GM12865 (cell line): ENCODE results near the gene PRKN.

Experiments used
- DNase-seq: peaks from one replicate; pipeline ENCODE4 v3.0.0; 2010; ENCODE audit warnings: low read depth
- H3K4me3 ChIP-seq: 2 replicates; pipeline ENCODE4 v1.5.1; 2011; ENCODE audit warnings: mild to moderate bottlenecking, low read depth, low read length, control low read depth
- CTCF ChIP-seq: IDR thresholded peaks from 2 replicates; pipeline ENCODE4 v1.5.1; 2011; ENCODE audit warnings: low read length, control low read depth, low read depth, inconsistent platforms; ENCODE audit not compliant: insufficient read depth; ENCODE audit errors: missing control alignments

The PRKN gene

GRCh38 chr6:162053084-162053483 is 674.5 kb downstream of the PRKN start:
- no peak for DNase-seq
- TF ChIP-seq CTCF = no peak
- no peak overlapping the region for H3K4me3 ChIP-seq

DNA sequence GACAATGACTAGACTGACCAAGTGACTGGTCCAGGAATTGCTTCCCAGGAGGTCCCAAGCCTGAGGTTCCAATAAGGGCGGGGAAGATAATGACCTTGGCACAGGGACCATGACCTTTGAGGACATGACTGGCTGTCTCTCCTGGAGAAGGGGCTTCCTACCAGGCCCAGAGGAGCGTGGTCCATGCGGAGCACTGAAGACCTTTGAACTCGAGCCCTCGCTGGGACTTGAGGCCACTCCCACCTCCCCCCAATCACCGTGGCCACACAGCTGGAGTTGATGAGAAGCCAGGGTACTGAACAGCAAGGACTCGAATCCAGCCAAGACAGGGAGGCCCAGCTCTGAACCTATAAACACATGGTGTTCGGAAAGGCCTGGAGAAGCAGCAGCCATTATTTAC is 677.0 kb downstream of the PRKN start:
- DNase-seq = no peak
- no peak for TF ChIP-seq CTCF
- H3K4me3 ChIP-seq = no peak overlapping the region

DNA sequence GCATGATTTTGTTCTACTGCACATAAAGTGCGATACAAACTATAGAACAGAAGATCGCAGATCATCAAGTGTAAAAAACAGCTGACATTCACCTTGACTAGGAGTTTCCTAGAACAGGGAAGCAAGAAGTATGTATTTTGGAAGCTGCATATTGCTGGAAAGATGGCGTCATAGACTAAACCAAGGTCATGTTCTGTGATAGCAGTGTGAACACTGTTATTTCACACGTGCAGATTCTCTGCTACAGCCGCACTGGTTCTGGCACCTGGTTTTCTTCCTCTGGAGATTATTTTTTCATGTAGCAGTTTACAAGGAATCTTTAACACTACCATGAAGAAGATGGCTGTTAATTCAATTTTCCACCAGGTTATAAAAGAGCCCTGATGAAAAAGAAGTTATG is 681.2 kb downstream of the PRKN start:
- TF ChIP-seq CTCF = no peak
- no peak overlapping the region for H3K4me3 ChIP-seq
- no peak for DNase-seq

DNA sequence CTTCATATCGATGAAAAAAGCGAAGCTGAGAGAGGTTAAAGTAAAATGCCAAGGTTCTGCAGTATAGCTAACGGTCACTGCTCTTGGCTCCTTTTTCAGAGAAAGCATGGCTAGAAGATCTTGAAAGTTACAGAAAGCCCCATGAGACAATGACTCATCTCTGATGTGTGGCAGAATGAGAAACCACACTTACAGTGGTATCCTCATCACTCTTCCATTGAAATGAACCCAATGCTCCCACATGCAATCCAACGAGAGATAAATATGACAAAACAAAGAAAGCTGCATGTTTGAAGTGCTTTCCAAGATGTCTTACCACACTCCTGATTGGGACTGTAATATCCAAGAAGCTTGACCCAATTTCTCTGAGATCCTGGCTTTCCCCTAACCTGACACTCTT is 694.9 kb downstream of the PRKN start:
- no peak for TF ChIP-seq CTCF
- H3K4me3 ChIP-seq = no peak overlapping the region
- DNase-seq = no peak

- no peak overlapping the region for H3K4me3 ChIP-seq
- TF ChIP-seq CTCF = no peak
- DNase-seq = no peak
These were observed 697.5 kb downstream of the PRKN start for GRCh38 chr6:162029873-162030576.

DNA sequence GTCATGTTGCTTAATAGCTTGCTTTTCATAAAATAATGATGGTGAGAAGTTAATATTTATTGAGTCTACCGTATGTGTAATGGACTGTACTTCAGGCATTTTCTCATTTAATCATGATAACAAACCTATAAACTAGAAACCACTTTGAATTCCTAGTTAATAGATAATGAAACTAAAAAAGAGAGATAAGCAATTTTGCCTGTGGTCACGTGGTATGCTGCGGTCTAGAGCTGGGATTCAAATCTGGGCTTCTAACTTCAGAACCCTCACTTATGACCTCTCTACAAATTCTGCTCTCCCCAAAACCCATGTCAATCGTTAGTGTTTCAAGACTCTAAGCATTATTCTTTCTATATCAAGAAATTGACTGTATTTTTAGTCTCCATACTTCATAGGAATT is 700.7 kb downstream of the PRKN start:
- no peak for TF ChIP-seq CTCF

DNA sequence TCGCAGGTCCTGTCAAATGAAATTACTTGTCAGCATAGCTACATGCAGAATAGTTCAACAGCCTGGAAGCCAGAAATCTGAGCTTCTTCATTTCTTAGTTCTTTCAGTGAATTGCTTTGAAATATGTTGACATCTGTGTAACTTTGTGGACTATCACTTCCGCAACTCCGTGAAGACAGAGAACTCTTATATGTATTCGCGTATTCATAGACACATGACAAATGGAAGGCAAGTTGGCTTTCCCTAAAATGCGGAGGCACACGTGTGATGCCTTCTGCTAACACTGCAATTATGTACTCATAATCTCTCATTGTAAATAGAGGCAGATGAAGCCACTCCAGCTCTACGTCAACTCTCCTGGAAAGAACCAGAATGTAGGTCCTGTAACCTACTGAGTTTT is 701.5 kb downstream of the PRKN start:
- H3K4me3 ChIP-seq = no peak overlapping the region
- TF ChIP-seq CTCF = no peak
- DNase-seq = no peak

More for the DNA sequence above, 700.7 kb downstream of the PRKN start:
- H3K4me3 ChIP-seq = no peak overlapping the region
- DNase-seq = no peak
